GM10266 (cell line): Measurements from ENCODE around the gene SEPTIN10.

Experiments used
- DNase-seq: peaks from one replicate; pipeline ENCODE4 v3.0.0; 2012; ENCODE audit errors: extremely low spot score
- TF ChIP-seq, protein P1 (sequence below): IDR thresholded peaks from 2 replicates; pipeline ENCODE4 v1.5.1; 2012; ENCODE audit warnings: mild to moderate bottlenecking, low read depth; ENCODE audit not compliant: control insufficient read depth, insufficient read depth; ENCODE audit errors: missing control alignments

Gene SEPTIN10

DNA sequence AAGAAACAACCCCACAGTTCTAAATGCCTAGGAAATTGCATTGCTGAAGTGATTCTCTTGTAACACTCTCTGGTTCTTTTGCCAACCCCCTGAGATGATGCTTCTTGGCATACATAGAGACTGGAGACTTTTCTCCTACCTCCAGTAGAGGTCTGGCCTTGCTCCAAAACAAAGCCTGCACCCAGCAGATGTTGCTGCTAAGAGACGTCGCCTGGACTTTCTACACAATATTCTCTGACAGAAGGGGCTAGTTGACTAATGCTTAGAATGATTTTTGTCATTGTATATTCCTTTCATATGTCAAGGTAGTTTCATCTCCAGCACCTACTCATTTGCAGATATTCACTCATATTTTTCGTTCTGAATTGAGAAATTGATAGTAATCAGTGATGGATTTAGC, 25.0 kb upstream of the SEPTIN10 start:
- TF ChIP-seq, protein P1, sequence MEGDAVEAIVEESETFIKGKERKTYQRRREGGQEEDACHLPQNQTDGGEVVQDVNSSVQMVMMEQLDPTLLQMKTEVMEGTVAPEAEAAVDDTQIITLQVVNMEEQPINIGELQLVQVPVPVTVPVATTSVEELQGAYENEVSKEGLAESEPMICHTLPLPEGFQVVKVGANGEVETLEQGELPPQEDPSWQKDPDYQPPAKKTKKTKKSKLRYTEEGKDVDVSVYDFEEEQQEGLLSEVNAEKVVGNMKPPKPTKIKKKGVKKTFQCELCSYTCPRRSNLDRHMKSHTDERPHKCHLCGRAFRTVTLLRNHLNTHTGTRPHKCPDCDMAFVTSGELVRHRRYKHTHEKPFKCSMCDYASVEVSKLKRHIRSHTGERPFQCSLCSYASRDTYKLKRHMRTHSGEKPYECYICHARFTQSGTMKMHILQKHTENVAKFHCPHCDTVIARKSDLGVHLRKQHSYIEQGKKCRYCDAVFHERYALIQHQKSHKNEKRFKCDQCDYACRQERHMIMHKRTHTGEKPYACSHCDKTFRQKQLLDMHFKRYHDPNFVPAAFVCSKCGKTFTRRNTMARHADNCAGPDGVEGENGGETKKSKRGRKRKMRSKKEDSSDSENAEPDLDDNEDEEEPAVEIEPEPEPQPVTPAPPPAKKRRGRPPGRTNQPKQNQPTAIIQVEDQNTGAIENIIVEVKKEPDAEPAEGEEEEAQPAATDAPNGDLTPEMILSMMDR, result no peak
- DNase-seq, result no peak

DNA sequence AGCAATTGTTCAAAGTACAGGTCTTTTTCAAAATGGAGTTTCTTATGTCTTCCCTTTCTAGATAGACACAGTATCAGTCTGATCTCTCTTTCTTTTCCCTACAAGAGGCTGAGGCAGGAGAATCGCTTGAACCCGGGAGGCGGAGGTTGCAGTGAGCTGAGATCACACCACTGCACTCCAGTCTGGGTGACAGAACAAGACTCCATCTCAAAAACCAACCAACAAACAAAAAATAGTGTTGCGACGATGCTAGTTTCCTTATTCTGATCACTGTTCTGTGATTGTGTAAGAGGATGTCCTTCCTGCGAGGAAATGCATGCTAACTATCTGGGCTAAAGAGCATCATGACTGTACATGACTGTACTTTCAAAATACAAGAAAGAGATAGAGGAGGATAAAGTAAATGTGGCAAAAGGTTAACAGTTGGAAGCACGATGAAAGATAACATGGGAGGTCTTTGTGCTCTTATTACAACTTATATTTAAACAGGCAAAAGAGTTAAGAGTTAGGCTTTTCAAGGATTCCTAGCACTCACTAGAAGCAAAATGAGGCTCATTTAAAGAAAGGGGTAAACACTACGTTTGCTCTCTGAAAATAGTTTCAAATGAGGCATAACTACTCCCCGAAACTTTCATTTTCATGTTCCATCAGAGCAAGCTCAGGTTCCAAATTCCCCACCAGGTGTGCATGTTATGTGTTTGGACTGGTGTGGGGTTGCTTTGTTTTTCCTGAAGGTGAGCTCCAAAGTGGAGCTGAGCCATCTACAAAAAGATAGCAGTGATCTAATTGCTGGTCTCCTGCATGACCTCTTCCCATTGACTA, 24.2 kb upstream of the SEPTIN10 start:
- DNase-seq, result no peak
- TF ChIP-seq, protein P1, result no peak

DNA sequence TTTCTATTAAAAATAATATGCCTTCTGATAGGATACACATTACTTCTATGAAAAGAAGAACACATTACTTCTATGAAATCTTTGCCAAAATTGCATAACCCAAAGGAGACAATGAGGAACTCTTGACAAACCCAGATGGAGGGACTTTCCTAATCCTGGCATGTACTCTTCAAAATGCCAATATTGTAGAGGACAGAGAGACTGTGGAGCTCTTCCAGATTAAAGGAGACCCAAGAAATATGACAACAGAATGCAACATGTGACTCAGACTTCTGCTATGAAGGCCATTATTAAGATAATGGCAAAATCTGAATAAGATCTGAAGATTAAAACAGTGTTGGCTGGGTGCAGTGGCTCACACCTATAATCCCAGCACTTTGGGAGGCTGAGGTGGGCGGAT, 22.6 kb upstream of the SEPTIN10 start:
- TF ChIP-seq, protein P1, result no peak
- no peak for DNase-seq

DNA sequence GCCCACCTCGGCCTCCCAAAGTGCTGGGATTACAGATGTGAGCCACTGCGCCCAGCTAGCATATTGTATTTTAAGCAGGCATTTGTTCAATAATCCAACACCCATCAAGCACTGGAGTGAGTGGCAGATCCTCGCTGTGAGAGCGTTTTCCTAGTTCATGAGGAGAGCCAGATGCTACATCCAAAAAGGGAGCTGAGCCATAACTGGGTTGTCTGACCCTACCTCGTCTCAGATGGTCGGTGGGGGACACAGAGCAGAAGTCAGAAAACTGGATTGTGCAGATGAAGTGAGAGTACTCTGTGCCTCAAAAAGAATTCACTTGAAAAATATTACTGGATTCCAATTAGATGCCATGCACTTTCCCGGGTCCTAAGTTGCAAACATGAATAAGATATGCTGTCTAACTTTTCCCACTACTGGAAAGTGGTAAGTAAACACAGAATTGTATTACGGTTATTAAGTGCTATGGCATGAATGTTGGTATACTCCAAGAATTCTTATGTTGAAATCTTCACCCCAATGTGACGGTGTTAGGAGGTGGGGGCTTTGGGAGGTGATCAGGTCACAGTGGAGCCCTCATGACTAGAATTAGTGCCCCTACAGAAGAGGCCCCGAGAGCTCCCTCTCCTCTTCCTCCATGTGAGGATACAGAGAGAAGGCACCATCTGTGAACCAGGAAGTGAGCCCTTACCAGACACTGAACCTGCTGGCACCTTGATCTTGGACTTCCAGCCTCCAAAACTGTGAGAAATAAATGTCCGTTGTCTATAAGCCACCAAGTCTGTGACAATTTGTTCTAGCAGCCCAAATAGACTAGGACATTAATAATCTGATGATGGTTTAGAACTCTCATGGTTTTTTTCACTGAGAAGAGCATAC, 21.9 kb upstream of the SEPTIN10 start:
- TF ChIP-seq, protein P1, result no peak
- no peak for DNase-seq

DNA sequence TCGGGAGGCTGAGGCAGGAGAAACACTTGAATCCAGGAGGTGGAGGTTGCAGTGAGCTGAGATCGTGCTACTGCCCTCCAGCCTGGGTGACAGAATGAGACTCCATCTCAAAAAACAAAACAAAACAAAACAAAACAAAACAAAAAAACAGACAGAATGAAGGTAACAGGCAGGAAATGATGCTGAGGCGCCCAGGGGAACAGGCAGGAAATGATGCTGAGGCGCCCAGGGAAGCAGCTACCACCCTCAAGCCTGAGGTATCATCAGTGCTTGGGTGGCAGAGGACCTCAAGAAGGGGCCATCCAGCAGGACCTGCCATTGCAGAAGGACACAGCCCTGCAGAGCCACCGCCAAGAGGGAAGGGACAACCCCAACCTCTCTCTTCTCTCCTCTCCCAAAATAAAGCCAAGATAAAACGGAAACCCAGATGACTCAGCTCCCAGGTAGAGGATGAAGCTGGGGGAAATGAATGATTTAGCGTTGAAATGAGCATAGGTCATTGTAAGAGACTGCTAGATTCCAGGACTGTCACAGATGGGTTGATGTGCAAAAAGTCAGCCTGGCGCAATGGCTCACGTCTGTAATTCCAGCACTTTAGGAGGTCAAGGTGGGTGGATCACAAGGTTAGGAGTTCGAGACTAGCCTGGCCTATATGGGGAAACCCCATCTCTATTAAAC, 19.7 kb upstream of the SEPTIN10 start:
- TF ChIP-seq, protein P1, result no peak
- DNase-seq, result no peak

DNA sequence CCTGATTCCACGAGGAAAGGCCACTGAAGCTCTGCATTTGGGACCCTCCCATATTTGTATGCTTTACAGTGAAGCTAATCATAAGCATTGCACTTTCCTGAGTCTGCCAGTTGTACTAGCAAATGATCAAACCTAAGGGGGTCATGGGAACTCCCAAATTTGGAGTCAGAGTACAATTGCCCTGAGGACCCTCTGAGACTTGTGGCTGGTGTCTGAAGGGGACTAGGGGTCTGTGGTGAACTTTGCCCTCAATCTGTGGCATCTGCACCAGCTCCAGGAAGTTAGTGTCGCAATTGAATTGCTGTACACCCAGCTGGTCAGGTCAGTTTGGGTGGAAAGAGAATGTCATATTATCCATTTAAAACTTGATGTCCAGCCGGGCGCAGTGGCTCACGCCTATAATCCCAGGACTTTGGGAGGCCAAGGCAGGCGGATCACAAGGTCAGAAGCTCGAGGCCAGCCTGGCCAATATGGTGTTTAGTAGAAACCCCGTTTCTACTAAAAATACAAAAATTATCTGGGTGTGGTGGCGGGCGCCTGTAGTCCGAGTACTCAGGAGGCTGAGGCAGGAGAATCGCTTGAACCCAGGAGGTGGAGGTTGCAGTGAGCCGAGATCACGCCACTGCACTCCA, 18.5 kb upstream of the SEPTIN10 start:
- TF ChIP-seq, protein P1, result no peak
- no peak for DNase-seq
